Left lung (tissue), 10 donors: Measurements from ENCODE around the gene ENPP7. TPM values are rescaled to one million over a fixed set of nuclear protein-coding genes. Genes with fewer than 3 reads are reported as not detected.
A peak's percentile ranks its signal among the peaks of the same experiment; 100 is the strongest.

Source experiments
- ATAC-seq: fragments of 200-7000 bp; cut with Tn5 transposase; one replicate; pipeline ENCODE4 v1.9.1; 2020; ENCODE audit warnings: moderate library complexity
- DNase-seq, 4 donors: peaks; one replicate each; pipeline ENCODE4 v3.0.0-alpha.2; 2013 to 2020
- H3K27ac ChIP-seq, 2 donors: fragments of 200-600 bp; sonication (generic) in 1 of 2; one replicate each; pipeline versions ENCODE4 v1.5.0 to v1.8.0; 2020 to 2021
- H3K27me3 ChIP-seq, 2 donors: fragments of 200-600 bp; sonication (generic) in 1 of 2; one replicate each; pipeline versions ENCODE4 v1.5.0 to v1.8.0; 2020 to 2021
- H3K36me3 ChIP-seq, 2 donors: fragments of 200-600 bp; sonication (generic) in 1 of 2; one replicate each; pipeline versions ENCODE4 v1.5.0 to v1.8.0; 2020 to 2021
- H3K4me1 ChIP-seq, 2 donors: fragments of 200-600 bp; one replicate each; pipeline ENCODE4 v1.8.0; 2021
- H3K4me3 ChIP-seq, 2 donors: fragments of 200-600 bp; sonication (generic) in 1 of 2; one replicate each; pipeline versions ENCODE4 v1.5.0 to v1.8.0; 2020 to 2021; ENCODE audit warnings: mild to moderate bottlenecking in 1 of 2
- H3K9me3 ChIP-seq, 2 donors: fragments of 200-600 bp; sonication (generic) in 1 of 2; one replicate each; pipeline versions ENCODE4 v1.5.0 to v1.8.0; 2020 to 2021
- intact Hi-C, 2 donors: fragments of 100-400 bp; cut with DNase I; formaldehyde crosslinking; loops; one replicate each; pipeline versions ENCODE4 v1.11.2 to v1.14.2; 2022
- polyA plus RNA-seq, 6 donors: library from polyadenylated mRNA; unstranded; fragments of 120-200 nt; gene quantifications; one replicate each; pipeline ENCODE4 v1.2.1, GENCODE V29; 2013; ENCODE audit not compliant: insufficient read length in 6 of 6
- total RNA-seq, 2 donors: library from RNA; stranded (reverse); fragmentation: NEBNext Ultra II Directional; extraction: Animal tissue kit (Norgen Biotek cat#: 25700); gene quantifications; one replicate each; pipeline ENCODE4 v1.2.1, GENCODE V29; 2021
- TF ChIP-seq, protein P1 (sequence below), 2 donors: fragments of 200-600 bp; sonication (generic) in 1 of 2; IDR thresholded peaks; one replicate each; pipeline versions ENCODE4 v1.5.0 to v1.8.0; 2021; ENCODE audit warnings: antibody characterized with exemption in 2 of 2
- donor health status: DM: no; HTN: yes; CAD: no.
- donor health status: DM: no; HTN: no; CAD: no.

The ENPP7 gene
- total and polyA plus RNA-seq, 8 donors: 0.18 TPM; not detected in 7

DNA sequence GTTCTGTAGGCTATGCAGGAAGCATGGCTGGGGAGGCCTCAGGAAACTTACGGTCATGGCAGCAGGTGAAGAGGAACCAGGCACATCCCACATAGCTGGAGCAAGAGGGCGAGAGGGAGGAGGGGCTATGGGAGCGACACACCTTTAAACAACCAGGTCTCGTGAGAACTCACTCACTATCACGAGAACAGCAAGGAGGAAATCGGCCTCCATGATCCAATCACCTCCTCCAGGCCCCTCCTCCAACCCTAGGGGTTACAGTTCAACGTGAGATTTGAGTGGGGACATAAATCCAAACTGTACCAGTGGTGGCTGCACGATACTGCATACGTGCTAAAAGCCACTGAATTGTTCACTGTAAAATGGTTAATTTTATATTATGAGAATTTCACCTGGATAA lies 26.1 kb upstream of the ENPP7 start:
- intact Hi-C loops: no loop called here

DNA sequence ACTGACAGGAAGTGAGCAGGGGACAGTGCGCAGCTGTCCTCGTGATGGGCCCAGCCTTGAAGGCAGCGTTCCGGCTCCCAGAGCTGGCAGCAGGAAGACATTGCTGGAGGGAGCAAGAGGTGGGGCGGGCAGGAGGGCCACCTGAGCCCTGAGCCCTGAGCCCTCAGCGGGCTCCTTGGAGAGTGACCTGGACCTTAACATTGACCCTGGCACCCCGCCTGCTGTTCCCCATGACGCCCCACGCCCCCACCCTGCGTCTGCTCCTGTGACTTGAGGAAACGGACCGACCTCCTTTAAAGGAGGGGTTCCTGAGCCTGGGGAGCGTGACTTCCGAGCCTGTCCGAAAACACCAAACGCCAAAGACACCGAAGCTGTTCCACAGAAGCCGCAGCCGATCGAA lies 25.1 kb upstream of the ENPP7 start:
- intact Hi-C loops: no loop called here
- Histone ChIP-seq H3K27me3 (peaks cover 0 to 30% of the 10 kb centered on the region in 2 donors), H3K27ac (no peak overlapping the region), H3K36me3 (no peaks in the 10 kb centered on the region), H3K4me1 (peaks cover 0 to 4% of the 10 kb centered on the region in 2 donors), H3K9me3 (no peaks in the 10 kb centered on the region), H3K4me3 (no peak overlapping the region)
- ATAC-seq: no peak
- TF ChIP-seq, protein P1, sequence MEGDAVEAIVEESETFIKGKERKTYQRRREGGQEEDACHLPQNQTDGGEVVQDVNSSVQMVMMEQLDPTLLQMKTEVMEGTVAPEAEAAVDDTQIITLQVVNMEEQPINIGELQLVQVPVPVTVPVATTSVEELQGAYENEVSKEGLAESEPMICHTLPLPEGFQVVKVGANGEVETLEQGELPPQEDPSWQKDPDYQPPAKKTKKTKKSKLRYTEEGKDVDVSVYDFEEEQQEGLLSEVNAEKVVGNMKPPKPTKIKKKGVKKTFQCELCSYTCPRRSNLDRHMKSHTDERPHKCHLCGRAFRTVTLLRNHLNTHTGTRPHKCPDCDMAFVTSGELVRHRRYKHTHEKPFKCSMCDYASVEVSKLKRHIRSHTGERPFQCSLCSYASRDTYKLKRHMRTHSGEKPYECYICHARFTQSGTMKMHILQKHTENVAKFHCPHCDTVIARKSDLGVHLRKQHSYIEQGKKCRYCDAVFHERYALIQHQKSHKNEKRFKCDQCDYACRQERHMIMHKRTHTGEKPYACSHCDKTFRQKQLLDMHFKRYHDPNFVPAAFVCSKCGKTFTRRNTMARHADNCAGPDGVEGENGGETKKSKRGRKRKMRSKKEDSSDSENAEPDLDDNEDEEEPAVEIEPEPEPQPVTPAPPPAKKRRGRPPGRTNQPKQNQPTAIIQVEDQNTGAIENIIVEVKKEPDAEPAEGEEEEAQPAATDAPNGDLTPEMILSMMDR (IDR thresholded peaks at IDR 0.05): no peak
- no peak for DNase-seq

More for the DNA sequence above, 26.1 kb upstream of the ENPP7 start:
- no peak overlapping the region for H3K27ac ChIP-seq
- DNase-seq: no peak
- ATAC-seq: no peak
- peaks cover 0 to 35% of the 10 kb centered on the region in 2 donors for H3K27me3 ChIP-seq
- H3K36me3 ChIP-seq: no peaks in the 10 kb centered on the region
- peaks cover 0 to 4% of the 10 kb centered on the region in 2 donors for H3K4me1 ChIP-seq
- TF ChIP-seq, protein P1 (IDR thresholded peaks at IDR 0.05): no peak
- no peak overlapping the region for H3K4me3 ChIP-seq
- no peaks in the 10 kb centered on the region for H3K9me3 ChIP-seq

DNA sequence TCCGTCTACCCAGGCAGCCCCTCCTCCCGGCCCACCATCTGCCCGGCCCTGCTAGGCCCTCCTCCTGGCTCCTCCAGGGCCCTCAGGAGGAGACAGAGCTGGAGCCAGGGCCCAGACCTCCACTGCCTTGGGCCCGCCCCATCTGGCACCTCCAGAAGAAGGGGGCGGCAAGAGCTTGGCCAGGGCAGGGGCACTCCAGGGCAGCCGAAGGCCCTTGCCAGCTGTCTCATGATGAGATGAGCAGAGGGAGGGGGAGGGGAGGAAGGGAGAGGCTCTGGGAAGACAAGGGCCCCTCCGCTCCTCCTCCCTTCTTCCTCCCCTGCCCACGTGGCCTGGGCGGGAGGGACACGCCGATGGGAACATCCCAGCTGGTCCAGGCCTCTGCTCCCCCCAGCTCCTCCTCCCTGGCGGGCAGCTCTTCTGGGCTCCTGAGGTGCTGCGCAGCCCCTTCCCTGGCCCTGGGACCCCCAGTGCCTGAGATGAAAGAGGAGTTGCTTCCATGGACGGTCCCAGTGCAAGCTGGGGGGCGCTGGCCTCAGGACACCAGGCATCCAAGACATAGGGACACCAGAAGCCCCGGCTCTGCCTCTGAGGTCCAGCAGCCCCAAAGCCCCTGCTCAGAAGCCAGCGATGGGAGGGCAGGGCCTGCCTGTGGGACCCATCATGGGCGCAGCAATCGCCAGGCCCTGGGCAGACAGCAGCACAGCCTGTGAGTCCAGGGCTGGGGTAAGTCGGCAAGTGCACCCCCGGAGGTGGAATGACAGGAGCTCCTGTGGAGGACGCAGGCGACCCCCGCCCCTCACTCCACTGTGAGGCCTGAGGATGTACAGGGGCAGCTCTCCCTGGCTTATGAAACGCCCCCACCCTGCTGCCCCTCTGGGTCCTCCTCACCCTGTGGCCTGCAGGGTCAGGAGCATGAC lies 23.6 kb upstream of the ENPP7 start:
- TF ChIP-seq, protein P1 (IDR thresholded peaks at IDR 0.05): no peak
- Histone ChIP-seq H3K27me3 (peaks cover 0 to 24% of the 10 kb centered on the region in 2 donors), H3K27ac (no peak overlapping the region), H3K4me1 (peaks cover 0 to 4% of the 10 kb centered on the region in 2 donors), H3K4me3 (no peak overlapping the region), H3K36me3 (no peaks in the 10 kb centered on the region), H3K9me3 (no peaks in the 10 kb centered on the region)
- intact Hi-C loops: no loop called here
- ATAC-seq: peak; percentile 10
- peak in 1 of 4 donors; percentile 56 for DNase-seq

DNA sequence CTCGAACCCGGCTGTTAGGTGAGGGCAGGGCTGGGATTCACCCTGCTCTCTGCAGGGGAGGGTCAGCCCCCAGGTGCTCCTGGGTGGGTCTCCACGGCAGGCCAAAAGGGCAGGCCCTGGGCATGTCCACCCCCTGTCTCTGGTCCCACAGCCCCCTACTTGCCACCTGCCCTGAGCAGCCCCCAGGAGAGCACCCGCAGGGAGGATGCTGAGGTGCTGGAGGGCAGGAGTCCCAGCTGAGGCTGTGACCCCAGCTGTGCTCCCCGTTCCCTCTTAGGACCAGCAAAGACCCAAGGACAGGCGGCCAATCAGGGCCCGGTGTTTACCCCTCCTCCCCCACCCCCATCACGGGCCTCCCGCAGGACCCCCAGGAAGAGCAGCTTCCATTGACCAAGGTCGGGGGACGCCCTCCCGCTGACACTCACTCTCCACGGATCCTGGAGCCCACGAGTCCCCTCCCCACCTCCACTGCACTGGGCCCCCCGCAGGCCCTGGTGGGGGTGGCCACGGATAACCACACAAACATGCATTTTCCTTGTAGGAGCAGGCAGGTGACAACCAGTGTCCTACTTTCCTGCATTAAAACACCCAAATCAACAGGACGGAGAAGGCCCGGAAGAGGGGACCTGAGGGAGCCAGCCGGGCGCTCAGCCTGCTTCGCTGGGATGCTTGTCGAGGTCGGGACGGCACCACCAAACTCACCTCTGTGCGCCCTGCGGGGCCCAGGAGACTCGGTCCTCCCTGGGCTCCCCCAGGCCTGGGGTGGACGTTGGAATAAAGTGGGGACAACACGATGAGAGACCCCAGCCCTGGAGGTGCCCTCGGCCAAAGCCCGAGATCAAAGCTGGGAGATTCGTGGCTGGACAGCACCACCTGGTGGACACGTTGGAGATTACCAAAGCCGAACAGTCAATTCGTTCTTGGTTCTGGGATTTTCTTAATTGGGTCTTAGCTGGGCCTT lies 22.5 kb upstream of the ENPP7 start:
- Histone ChIP-seq H3K4me1 (peaks cover 0 to 4% of the 10 kb centered on the region in 2 donors), H3K9me3 (no peaks in the 10 kb centered on the region), H3K27me3 (peaks cover 0 to 20% of the 10 kb centered on the region in 2 donors), H3K36me3 (no peaks in the 10 kb centered on the region), H3K27ac (no peak overlapping the region), H3K4me3 (no peak overlapping the region)
- TF ChIP-seq, protein P1 (IDR thresholded peaks at IDR 0.05): peak; percentile 72 to 78
- ATAC-seq (peak; percentile 81), DNase-seq (peak in 1 of 4 donors; percentile 59)
- intact Hi-C loops: no loop called here
